A673 (cell line): ENCODE results near the gene WDR45B. TPM values are rescaled to one million over a fixed set of nuclear protein-coding genes. Genes with fewer than 3 reads are reported as not detected.

Experiments
- BruUV-seq: library from RNA; stranded (reverse); fragments of 400-500 nt; replicated peaks from 2 replicates; lab custom pipeline; 2021; lab: Mats Ljungman, UMichigan
- CTCF ChIA-PET: fragments of 300-600 bp; sonication (Branson Sonifier 250); formaldehyde crosslinking; loops from one replicate; lab custom pipeline; 2022; ENCODE audit warnings: antibody characterized with exemption; lab: Charles Lee
- POLR2A ChIA-PET: fragments of 300-600 bp; sonication (Branson Sonifier 250); formaldehyde crosslinking; loops from one replicate; lab custom pipeline; 2022; ENCODE audit warnings: antibody characterized with exemption; ENCODE audit not compliant: low non-redundant PET; lab: Charles Lee
- DNase-seq: peaks from one replicate; pipeline ENCODE4 v3.0.0-alpha.2; 2015; ENCODE audit warnings: low spot score
- H3K27ac ChIP-seq: fragments of 200-600 bp; sonication (generic); 2 replicates; pipeline ENCODE4 v1.5.1; 2016; ENCODE audit warnings: mixed run types, low read depth, mild to moderate bottlenecking, mixed read lengths, antibody characterized with exemption, low read length; ENCODE audit not compliant: poor library complexity, severe bottlenecking
- H3K27me3 ChIP-seq: fragments of 200-600 bp; sonication (generic); replicated peaks from 2 replicates; pipeline ENCODE4 v1.6.1; 2017; ENCODE audit warnings: mixed run types, low read depth, mild to moderate bottlenecking, mixed read lengths, antibody characterized with exemption, low read length; ENCODE audit not compliant: insufficient read depth, poor library complexity
- H3K36me3 ChIP-seq: fragments of 200-600 bp; sonication (generic); 2 replicates; pipeline ENCODE4 v1.6.1; 2016; ENCODE audit warnings: mixed run types, mild to moderate bottlenecking, mixed read lengths, antibody characterized with exemption, low read length; ENCODE audit not compliant: insufficient read depth, poor library complexity, severe bottlenecking
- H3K4me1 ChIP-seq: fragments of 200-600 bp; sonication (generic); 2 replicates; pipeline ENCODE4 v1.6.1; 2017; ENCODE audit warnings: mixed run types, mild to moderate bottlenecking, mixed read lengths, antibody characterized with exemption, low read length; ENCODE audit not compliant: insufficient read depth, poor library complexity, severe bottlenecking
- H3K4me3 ChIP-seq: fragments of 200-600 bp; sonication (generic); 2 replicates; pipeline ENCODE4 v1.5.1; 2016; ENCODE audit warnings: low read depth, mixed run types, mild to moderate bottlenecking, mixed read lengths, low read length; ENCODE audit not compliant: poor library complexity, severe bottlenecking
- H3K9me3 ChIP-seq: fragments of 200-600 bp; sonication (generic); 2 replicates; pipeline ENCODE4 v1.6.1; 2016; ENCODE audit warnings: mixed run types, low read depth, mild to moderate bottlenecking, mixed read lengths, antibody characterized with exemption, low read length; ENCODE audit not compliant: poor library complexity, severe bottlenecking
- CTCF ChIP-seq: fragments of 300-800, 200-600 bp; sonication (generic); conservative IDR thresholded peaks from 2 replicates; pipeline ENCODE4 v1.5.1; 2017; ENCODE audit warnings: low read depth, mild to moderate bottlenecking, antibody characterized with exemption, low read length, moderate library complexity, mixed read lengths
- EZH2 ChIP-seq: fragments of 200-600 bp; sonication (generic); IDR thresholded peaks from 2 replicates; pipeline ENCODE4 v1.6.1; 2017; ENCODE audit warnings: borderline replicate concordance, low read depth, mild to moderate bottlenecking, mixed read lengths, antibody characterized with exemption, low read length; ENCODE audit not compliant: poor library complexity, severe bottlenecking
- intact Hi-C: fragments of 100-400 bp; cut with micrococcal nuclease; formaldehyde crosslinking; loops from one replicate; pipeline ENCODE4 v1.10.0; 2022; ENCODE audit not compliant: unreplicated experiment
- total RNA-seq: library from RNA; stranded (reverse); gene quantifications from 2 replicates; pipeline ENCODE4 v1.2.3, GENCODE V29; 2021

WDR45B gene
- total RNA-seq, 1 experiment from 2014 or later = 73.0 TPM

- BruUV-seq = no TSS peak
These were observed 74.2 kb downstream of the WDR45B start for GRCh38 chr17:82574041-82574440.

GRCh38 chr17:82571855-82572254 lies 76.4 kb downstream of the WDR45B start:
- ChIA-PET CTCF (no interaction called here), POLR2A (no interaction called here)
- no TSS peak for BruUV-seq
- H3K4me1 ChIP-seq = no peaks in the 10 kb centered on the region
- no peak overlapping the region for H3K27ac ChIP-seq
- no peak overlapping the region for H3K4me3 ChIP-seq
- intact Hi-C loops = no loop called here
- no peaks in the 10 kb centered on the region for H3K9me3 ChIP-seq
- no peaks in the 10 kb centered on the region for H3K27me3 ChIP-seq
- H3K36me3 ChIP-seq = peaks cover 87% of the 10 kb centered on the region
- TF ChIP-seq EZH2 (no peak), CTCF (no peak)
- no peak for DNase-seq

More at GRCh38 chr17:82574041-82574440, 74.2 kb downstream of the WDR45B start:
- Histone ChIP-seq H3K4me3 (no peak overlapping the region), H3K36me3 (peaks cover 77% of the 10 kb centered on the region), H3K9me3 (no peaks in the 10 kb centered on the region), H3K27ac (no peak overlapping the region), H3K4me1 (no peaks in the 10 kb centered on the region), H3K27me3 (no peaks in the 10 kb centered on the region)
- intact Hi-C loops = no loop called here
- DNase-seq = no peak
- ChIA-PET POLR2A (no interaction called here), CTCF (no interaction called here)
- no peak for TF ChIP-seq CTCF
- TF ChIP-seq EZH2 = no peak

- ChIA-PET POLR2A (no interaction called here), CTCF (no interaction called here)
- H3K27ac ChIP-seq = no peak overlapping the region
- no peaks in the 10 kb centered on the region for H3K27me3 ChIP-seq
- TF ChIP-seq EZH2 = no peak
- no peak for TF ChIP-seq CTCF
- H3K4me1 ChIP-seq = no peaks in the 10 kb centered on the region
- intact Hi-C loops = no loop called here
- H3K36me3 ChIP-seq = peaks cover 85% of the 10 kb centered on the region
- no peak for DNase-seq
- no TSS peak for BruUV-seq
- H3K4me3 ChIP-seq = no peak overlapping the region
- no peaks in the 10 kb centered on the region for H3K9me3 ChIP-seq
These were observed 78.0 kb downstream of the WDR45B start for GRCh38 chr17:82570277-82570676.
